ENCODE measurements around the gene PPP1R36.
A peak's percentile ranks its signal among the peaks of the same experiment; 100 is the strongest.
"Not testable (repeated sequence)": the region's sequence is repeated elsewhere in the genome, so short reads cannot be mapped to it uniquely, and the experiment has no call there.

PPP1R36 gene

DNA sequence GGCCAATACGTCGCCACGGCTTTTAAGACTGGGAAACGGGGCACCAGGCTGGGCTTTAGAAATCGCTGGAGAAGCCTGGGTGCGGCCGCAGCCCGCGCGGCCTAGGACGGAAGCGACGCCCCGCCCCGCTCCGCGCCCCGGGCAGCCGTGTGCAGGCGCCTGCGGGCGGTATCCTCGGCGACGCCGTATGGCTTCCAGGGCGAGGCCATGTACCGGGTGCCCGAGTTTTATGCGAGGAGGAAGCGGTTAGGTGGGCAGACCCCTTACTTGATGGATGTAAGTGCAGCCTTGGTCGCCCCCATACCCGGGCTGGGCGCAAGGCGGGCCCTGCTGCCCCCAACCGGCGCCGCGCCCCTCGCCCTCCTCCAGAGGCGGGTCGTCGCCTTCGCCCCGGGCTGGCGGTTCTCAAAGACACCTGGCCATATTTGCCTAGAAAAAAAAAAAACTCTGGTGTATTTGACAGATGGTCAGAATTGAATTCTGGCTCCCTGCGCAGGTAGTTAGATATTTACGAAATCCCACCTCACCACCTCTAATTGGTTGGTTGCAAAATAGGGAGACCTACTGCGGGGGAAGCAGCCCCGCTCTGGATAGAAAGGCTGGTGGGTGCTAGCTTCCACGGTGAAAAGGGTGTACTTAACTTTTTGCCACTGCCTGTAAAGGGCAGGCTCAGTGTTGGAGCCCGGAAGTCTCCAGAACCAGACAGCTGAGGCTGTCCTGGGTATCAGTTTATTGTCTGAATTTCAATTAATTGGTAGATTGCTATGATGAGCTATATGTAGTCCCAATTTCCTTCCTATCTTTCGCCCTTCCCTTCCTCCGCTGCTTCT, at the start of gene PPP1R36:
Gene PPP1R36 (plus strand): TSS at position 171 of the 830 bp plus-strand sequence. CDS start 37 bp downstream, at position 208.
- peak; percentile 30 to 35 for DNase-seq

- no peak for DNase-seq
Observed at GRCh38 chr14:64500088-64500487, 49.7 kb upstream of the PPP1R36 start.

GRCh38 chr14:64501411-64502171, 48.2 kb upstream of the PPP1R36 start:
- DNase-seq, result peak in 1 of 2 donors; percentile 53

DNA sequence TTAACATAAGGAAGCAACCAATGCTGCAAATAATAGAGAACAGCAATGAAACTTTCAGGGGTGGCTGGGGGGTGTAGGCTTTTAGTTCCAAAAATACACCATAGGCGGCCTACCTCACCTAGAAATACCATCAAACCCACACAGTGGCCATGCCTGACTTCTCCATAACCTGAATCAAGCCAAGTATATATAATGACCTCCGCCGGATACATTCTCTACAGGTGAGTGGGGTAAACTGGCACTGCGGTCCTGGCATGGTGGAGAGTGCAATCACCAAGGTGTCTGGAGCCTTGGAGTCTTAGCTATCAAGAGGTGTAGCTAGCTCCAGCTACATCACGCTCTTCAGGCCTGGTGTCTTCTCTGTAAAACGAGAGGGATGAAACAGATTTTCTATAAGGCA, 47.3 kb upstream of the PPP1R36 start:
- peak; percentile 17 to 40 for DNase-seq

DNA sequence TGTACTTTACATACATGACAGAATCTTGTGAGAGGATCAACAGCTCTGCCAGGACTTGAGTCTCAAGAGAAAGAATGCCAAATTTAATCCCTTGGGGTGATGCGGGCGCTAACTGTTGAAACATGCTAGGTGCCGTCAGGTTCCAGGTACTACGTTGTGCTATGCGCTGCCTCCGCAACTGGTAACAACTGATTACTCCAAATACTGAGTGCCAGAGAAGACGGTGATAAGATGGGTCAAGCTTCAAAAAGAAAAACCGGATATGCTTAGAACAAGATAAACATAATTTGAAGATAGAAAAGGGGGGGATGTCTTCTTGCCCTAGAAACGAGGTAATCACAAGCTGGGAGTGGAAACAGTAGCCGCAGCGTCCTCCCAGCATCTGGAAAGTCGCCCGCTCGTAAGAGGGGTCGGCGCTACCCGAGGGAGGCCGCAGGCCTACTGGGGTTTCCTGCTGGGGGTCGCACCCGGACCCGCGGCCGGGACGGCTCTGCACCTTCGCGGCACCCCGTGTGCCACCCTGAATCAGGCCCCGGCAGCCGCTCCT, 46.8 kb upstream of the PPP1R36 start:
- DNase-seq, result peak; percentile 20 to 51

DNA sequence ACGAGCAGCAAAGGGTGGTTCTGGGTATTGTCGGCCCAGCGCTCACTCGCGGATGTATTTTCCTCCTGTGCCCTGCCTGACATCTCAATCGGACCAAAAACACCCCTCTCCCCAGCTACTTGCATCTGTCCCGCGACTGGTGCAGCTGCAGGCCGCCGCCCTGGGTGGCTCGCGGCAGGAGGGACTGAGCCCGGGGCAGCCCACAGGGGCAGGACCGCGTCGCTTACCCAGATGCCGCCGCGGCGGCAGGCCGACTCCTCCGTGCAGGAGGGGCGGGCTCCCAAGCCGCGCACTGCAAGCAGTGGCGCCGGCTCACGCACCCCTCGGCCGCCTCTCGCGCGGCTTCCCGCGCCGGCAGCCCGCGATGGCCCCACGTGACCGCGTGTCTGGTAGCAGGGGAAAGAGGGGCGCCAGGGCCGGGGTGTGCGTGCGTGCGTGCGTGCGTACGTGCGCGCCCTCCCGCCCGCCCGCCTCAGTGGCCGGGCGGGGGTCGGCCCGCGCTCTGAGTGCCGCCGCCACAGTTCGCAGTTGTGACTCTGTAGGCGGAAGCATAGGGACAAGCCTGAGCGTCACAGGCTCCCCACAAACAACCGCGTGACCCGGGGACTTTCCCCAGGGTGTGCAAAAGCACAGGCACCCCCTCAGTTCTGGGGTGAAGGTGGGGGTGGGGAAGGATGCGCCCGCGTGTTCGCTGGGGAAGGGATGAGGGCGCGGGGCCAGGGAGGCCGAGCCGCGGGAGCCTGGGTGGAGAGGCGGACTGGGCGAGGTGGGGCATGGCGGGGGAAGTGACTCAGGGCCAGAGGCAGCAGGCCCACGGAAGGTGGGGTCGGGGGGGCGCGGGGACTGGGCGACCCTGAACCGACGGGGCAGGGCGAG, 46.1 kb upstream of the PPP1R36 start, which contains the start of gene ZBTB25:
Gene ZBTB25 (minus strand): TSS at position 405 of the 876 bp plus-strand sequence. CDS start 13,305 bp downstream, outside the sequence.
- peak; percentile 98 for DNase-seq

GRCh38 chr14:64504310-64504896, 45.4 kb upstream of the PPP1R36 start, which contains the start of gene ZBTB1:
ZBTB1 (plus strand) TSS chr14:64504770; CDS start chr14:64521505, 16,735 bp downstream.
- DNase-seq, result peak; percentile 87 to 91

DNA sequence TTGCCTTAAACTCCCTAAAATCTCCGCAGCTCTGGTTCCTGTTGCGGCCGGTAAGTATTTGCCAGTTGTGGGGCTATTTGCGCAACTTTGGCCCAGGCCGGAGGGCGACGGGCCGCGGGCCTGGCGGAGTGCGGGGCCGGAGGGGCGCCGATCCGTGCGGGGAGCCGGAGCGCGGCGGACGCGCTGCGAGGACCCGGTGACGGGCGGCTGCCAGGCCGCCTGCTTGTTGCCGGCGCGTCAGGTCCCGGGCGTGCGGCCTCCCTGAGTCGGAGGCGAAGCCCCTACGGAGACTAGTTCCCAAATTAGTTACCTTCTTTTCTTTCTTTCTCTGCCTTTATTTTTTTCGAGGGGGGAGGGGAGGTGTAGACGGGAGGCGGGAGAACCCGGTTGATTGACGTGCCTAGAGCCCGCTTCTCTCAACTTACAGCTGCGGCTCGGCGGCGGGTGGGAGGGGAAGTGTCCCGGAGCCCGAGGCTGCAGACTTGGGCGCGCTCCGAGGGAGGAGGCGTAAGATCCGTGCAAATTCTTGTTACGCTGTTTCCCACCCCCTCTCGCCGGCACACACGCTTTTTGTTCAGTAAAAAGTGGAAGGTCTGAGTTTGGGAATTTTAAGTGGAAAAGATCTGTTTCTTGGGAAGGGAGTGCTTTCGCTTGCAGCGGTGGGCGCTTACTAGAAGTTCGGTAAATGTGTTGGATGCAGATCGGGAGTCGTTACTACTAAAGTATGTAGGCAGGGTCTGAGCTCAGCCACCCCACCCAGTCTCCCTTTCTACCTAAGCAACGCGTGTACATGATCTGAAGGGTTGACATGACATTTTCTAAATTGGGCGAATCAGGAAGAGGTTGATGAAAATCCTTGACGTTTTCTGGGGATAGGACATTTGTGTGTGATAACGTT, 44.6 kb upstream of the PPP1R36 start:
- DNase-seq, result peak; percentile 87 to 88

DNA sequence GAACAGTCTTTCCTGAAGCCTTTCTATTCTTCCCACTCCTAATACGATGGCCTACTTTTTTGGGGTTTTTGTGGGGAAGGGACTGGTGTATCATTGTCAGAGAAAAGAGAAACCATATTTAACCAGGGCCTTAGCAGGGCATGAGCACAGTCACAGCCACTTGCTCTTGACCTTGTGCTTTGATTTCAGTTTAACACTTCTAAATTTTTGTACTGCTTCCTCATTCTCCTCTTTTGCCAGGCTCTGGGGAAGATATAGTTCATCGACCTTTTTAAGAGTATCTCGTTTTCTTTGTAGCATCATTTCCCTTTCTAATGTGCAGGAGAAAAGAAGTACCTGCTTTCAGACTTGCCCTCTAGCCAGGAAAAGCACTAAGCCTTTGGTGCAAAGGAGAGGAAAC, 43.0 kb upstream of the PPP1R36 start:
- peak in 1 of 2 donors; percentile 30 for DNase-seq

DNA sequence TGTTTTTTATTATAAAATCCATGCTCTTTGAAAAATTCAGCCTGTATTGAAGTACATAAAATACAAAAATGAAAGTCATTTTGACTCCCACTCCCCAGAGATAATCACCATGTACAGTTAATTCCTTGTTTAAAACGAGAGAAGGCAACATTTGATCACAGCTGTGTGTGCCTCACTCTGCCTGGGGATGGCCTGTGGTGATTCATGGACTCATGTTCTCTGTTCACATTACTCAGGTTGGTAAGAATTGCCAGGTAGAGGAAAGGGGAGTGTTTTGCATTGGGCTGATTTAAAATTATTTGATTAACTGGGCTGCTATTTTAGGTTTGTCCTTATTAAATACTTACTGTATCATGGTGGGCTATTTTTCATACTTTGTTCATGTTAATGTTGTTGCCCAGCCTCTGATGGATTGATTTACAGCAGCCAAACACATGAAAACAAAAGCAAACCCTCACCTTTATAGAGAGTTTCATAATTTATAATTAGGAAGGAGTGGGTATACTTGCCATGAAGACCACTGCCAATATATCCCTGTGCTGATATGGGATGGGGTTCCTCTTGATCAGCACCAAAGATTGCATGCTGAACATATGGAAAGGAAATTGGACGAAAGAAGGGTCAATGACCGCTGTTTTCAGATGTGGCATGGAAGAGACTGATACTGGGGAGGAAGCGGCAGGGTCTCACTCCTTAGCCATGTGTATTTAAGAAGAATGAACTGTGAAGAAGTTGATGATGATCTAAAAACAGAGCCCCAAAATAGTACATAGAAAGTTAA, 42.2 kb upstream of the PPP1R36 start:
- DNase-seq, result no peak

GRCh38 chr14:64508215-64508776, 41.5 kb upstream of the PPP1R36 start:
- DNase-seq, result no peak

DNA sequence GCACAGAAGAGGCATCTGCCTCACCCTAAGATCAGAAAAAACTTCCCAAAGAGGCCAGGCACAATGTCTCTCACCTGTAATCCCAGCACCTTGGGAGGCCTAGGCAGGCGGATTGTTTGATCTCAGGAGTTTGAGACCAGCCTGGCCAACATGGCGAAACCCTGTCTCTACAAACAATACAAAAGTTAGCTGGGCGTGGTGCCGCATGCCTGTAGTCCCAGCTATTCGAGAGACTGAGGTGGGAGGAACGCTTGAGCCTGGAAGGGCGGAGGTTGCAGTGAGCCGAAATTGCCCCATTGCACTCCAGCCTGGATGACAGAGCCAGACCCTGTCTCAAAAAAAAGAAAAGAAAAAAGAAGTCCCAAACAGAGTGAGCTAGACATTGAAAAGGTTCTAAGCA, 40.7 kb upstream of the PPP1R36 start:
- DNase-seq, result no peak

- DNase-seq, result peak; percentile 60 to 77
Observed at GRCh38 chr14:64510825-64511671, 38.7 kb upstream of the PPP1R36 start.

DNA sequence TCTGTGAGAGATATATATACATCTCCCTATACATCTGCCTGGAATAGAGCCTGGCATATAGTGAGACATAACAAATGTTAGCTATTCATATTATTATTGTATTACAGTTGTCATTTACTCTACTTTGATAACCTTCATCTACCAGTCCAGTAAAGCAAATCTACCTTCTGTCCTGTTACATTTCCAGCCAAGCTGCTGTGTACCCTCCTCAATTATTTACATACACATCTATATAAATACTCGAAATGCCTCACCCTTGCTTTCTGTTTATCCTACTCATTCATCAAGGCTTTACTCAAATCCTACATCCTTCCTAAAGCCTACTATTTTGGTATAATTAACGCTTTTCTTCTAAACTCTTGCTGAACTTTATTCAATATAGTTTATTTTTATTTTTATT, 36.5 kb upstream of the PPP1R36 start:
- DNase-seq, result no peak

GRCh38 chr14:64515053-64515452, 34.7 kb upstream of the PPP1R36 start:
- no peak for DNase-seq

DNA sequence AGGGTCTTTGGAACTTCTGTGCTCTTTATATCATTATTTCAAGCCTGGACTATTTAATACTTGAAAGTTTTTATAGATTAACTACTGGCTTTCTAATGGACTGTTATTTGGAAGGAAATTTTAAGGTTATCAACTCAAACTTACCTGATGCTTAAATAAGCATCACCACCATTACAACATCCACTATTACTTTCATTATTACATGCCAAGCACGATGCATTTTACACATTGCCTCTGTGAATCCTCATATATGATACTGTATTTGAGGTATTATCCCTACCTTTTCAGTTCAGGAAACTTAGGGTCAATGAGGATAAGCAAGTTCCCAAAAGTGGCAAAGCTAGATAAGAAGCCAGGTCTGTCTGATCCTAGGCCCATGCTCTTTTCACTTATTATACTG, 32.8 kb upstream of the PPP1R36 start:
- DNase-seq, result no peak

- DNase-seq, result not testable (repeated sequence)
Observed at GRCh38 chr14:64517667-64518066, 32.1 kb upstream of the PPP1R36 start.

GRCh38 chr14:64518229-64518628, 31.5 kb upstream of the PPP1R36 start:
- no peak for DNase-seq

GRCh38 chr14:64520699-64521098, 29.1 kb upstream of the PPP1R36 start:
- DNase-seq, result no peak

All from CD4-positive, alpha-beta T cell treated with Interleukin-1 beta for 1 hour (primary cell).